ENCODE results near the gene RHD.

- peak; percentile 80 for TF ChIP-seq TAF1 (IDR thresholded peaks at IDR 0.05; ENCODE audit: low read depth)
- peak; percentile 45; the same call in 1 of the 2 replicates for TF ChIP-seq TCF12 (IDR thresholded peaks at IDR 0.05; ENCODE audit: low read depth)
- TF ChIP-seq FOXM1 (IDR thresholded peaks at IDR 0.05; ENCODE audit: borderline replicate concordance, low read depth), result no peak
- TF ChIP-seq CREB1 (IDR thresholded peaks at IDR 0.05; ENCODE audit: low read depth), result peak; percentile 55
- 0 out of 2 replicates have a peak, but pooled peaks have one; percentile 16 for TF ChIP-seq NFIC (IDR thresholded peaks at IDR 0.05)
- TF ChIP-seq REST (IDR thresholded peaks at IDR 0.05; ENCODE audit: low read depth), result no peak
- peak; percentile 94 for TF ChIP-seq ZBTB7A (IDR thresholded peaks at IDR 0.05; ENCODE audit: low read depth)
- TF ChIP-seq CEBPB (IDR thresholded peaks at IDR 0.05), result peak; percentile 64; the same call in 1 of the 2 replicates
- no peak for TF ChIP-seq EP300 (IDR thresholded peaks at IDR 0.05; ENCODE audit: borderline replicate concordance)
- peak; percentile 43; the same call in 1 of the 2 replicates for TF ChIP-seq EGR1 (IDR thresholded peaks at IDR 0.05)
- peak; percentile 45 for TF ChIP-seq TEAD4 (IDR thresholded peaks at IDR 0.05)
- TF ChIP-seq YY1 (IDR thresholded peaks at IDR 0.05; ENCODE audit: low read depth), result peak; percentile 90
- TF ChIP-seq, protein P1, sequence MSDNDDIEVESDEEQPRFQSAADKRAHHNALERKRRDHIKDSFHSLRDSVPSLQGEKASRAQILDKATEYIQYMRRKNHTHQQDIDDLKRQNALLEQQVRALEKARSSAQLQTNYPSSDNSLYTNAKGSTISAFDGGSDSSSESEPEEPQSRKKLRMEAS (IDR thresholded peaks at IDR 0.05), result peak; percentile 63
These were observed 40.1 kb upstream of the RHD start, which contains the start of gene SYF2 for GRCh38 chr1:25232027-25232865.
